H1 (cell line): Measurements from ENCODE around the gene UPB1. TPM values are rescaled to one million over a fixed set of nuclear protein-coding genes. Genes with fewer than 3 reads are reported as not detected.

Experiments used
- CTCF ChIA-PET: fragments of 300-600 bp; sonication (Branson Sonifier 250); formaldehyde crosslinking; loops from one replicate; lab custom pipeline; 2021; ENCODE audit not compliant: partially characterized antibody; lab: Charles Lee
- POLR2A ChIA-PET: fragments of 300-600 bp; sonication (Branson Sonifier 250); formaldehyde crosslinking; loops from one replicate; lab custom pipeline; 2021; ENCODE audit warnings: inconsistent platforms; ENCODE audit not compliant: partially characterized antibody; lab: Charles Lee
- DNase-seq, 2 experiments: peaks; one replicate each; pipeline versions ENCODE4 v3.0.0 to v3.0.0-alpha.2; 2010 to 2022; ENCODE audit warnings: low spot score in 2 of 2, low read depth in 1 of 2, mixed read lengths in 1 of 2
- FAIRE-seq: peaks from 2 replicates; lab custom pipeline; 2011; peaks lifted over from hg19 to GRCh38; lab: Jason Lieb, UNC
- H2AFZ ChIP-seq: 2 replicates; pipeline ENCODE4 v1.8.1; 2012; ENCODE audit warnings: low read length, inconsistent platforms
- H2AK5ac ChIP-seq: 2 replicates; pipeline ENCODE4 v1.6.1; 2013; ENCODE audit warnings: low read depth, low read length
- H2BK120ac ChIP-seq: replicated peaks from 2 replicates; pipeline ENCODE3; 2013; ENCODE audit warnings: low read depth, low read length, inconsistent platforms
- H2BK12ac ChIP-seq: 2 replicates; pipeline ENCODE4 v1.6.1; 2013; ENCODE audit warnings: low read depth, low read length
- H2BK15ac ChIP-seq: 2 replicates; pipeline ENCODE4 v1.6.1; 2013; ENCODE audit warnings: low read length
- H2BK20ac ChIP-seq: 2 replicates; pipeline ENCODE4 v1.6.1; 2013; ENCODE audit warnings: low read length
- H2BK5ac ChIP-seq: 2 replicates; pipeline ENCODE4 v1.6.1; 2013; ENCODE audit warnings: low read depth, low read length
- H3K14ac ChIP-seq: 2 replicates; pipeline ENCODE4 v1.6.1; 2013; ENCODE audit warnings: inconsistent platforms; ENCODE audit not compliant: insufficient read length
- H3K18ac ChIP-seq: 2 replicates; pipeline ENCODE4 v1.6.1; 2013; ENCODE audit warnings: low read length; ENCODE audit errors: extremely low read depth
- H3K23ac ChIP-seq: 2 replicates; pipeline ENCODE4 v1.6.1; 2013; ENCODE audit warnings: inconsistent platforms; ENCODE audit not compliant: insufficient read length
- H3K23me2 ChIP-seq: 2 replicates; pipeline ENCODE4 v1.6.1; 2013; ENCODE audit warnings: low read depth, low read length
- H3K27ac ChIP-seq: 2 replicates; pipeline ENCODE4 v1.6.1; 2011; ENCODE audit warnings: low read depth, low read length, inconsistent platforms
- H3K27me3 ChIP-seq, 4 experiments: replicated peaks in 1 of 4; 1 replicate in 1 of 4; 2 replicates in 3 of 4; pipeline versions ENCODE4 v1.6.1 to v1.8.1; 2011 to 2013; ENCODE audit warnings: low read length in 3 of 4, mild to moderate bottlenecking in 3 of 4, inconsistent platforms in 2 of 4, mixed read lengths in 2 of 4, moderate library complexity in 1 of 4; ENCODE audit not compliant: control insufficient read depth in 3 of 4, insufficient read depth in 3 of 4; ENCODE audit errors: extremely low read depth in 1 of 4
- H3K36me3 ChIP-seq, 4 experiments: 2 replicates each; pipeline versions ENCODE4 v1.6.1 to v1.8.1; 2011 to 2013; ENCODE audit warnings: mild to moderate bottlenecking in 4 of 4, low read length in 3 of 4, moderate library complexity in 2 of 4, control low read depth in 1 of 4, inconsistent platforms in 1 of 4; ENCODE audit not compliant: insufficient read depth in 4 of 4, control insufficient read depth in 2 of 4
- H3K4ac ChIP-seq: replicated peaks from 2 replicates; pipeline ENCODE3; 2013; ENCODE audit warnings: low read length, low read depth, mixed read lengths, inconsistent platforms; ENCODE audit not compliant: insufficient read length
- H3K4me1 ChIP-seq, 4 experiments: replicated peaks in 1 of 4; 1 replicate in 1 of 4; 2 replicates in 3 of 4; pipeline versions ENCODE4 v1.6.1 to v1.8.1; 2011 to 2013; ENCODE audit warnings: low read length in 3 of 4, inconsistent platforms in 2 of 4, mixed read lengths in 1 of 4; ENCODE audit not compliant: insufficient read depth in 4 of 4, control insufficient read depth in 3 of 4
- H3K4me2 ChIP-seq, 2 experiments: 2 replicates each; pipeline versions ENCODE4 v1.6.1 to v1.8.1; 2011 to 2013; ENCODE audit warnings: low read depth in 2 of 2, low read length in 2 of 2, control low read depth in 1 of 2, inconsistent platforms in 1 of 2, mild to moderate bottlenecking in 1 of 2; ENCODE audit not compliant: insufficient read depth in 1 of 2
- H3K4me3 ChIP-seq, 4 experiments: fragments of 200-600, 300-600 bp in 1 of 4; sonication (generic), shearing (Covaris generic), sonication (Bioruptor Twin) in 1 of 4; 2 replicates each; pipeline versions ENCODE4 v1.5.1 to v1.8.1; 2011 to 2016; ENCODE audit warnings: low read length in 4 of 4, low read depth in 3 of 4, control low read depth in 2 of 4, inconsistent platforms in 2 of 4, mild to moderate bottlenecking in 2 of 4, mixed read lengths in 1 of 4, moderate library complexity in 1 of 4; ENCODE audit not compliant: insufficient read depth in 2 of 4; ENCODE audit errors: extremely low read depth in 1 of 4
- H3K56ac ChIP-seq: replicated peaks from 2 replicates; pipeline ENCODE3; 2013; ENCODE audit warnings: low read depth, mild to moderate bottlenecking, mixed read lengths, low read length, inconsistent platforms; ENCODE audit not compliant: insufficient read length
- H3K79me1 ChIP-seq: 2 replicates; pipeline ENCODE4 v1.6.1; 2013; ENCODE audit warnings: low read depth, low read length, control low read depth
- H3K79me2 ChIP-seq, 2 experiments: 2 replicates each; pipeline versions ENCODE4 v1.6.1 to v1.8.1; 2012 to 2013; ENCODE audit warnings: low read length in 2 of 2, mild to moderate bottlenecking in 2 of 2, inconsistent platforms in 1 of 2; ENCODE audit not compliant: insufficient read depth in 2 of 2, control insufficient read depth in 1 of 2
- H3K9ac ChIP-seq, 4 experiments: replicated peaks in 1 of 4; 1 replicate in 1 of 4; 2 replicates in 3 of 4; pipeline versions ENCODE4 v1.6.1 to v1.8.1; 2011 to 2013; ENCODE audit warnings: low read depth in 3 of 4, low read length in 3 of 4, control low read depth in 2 of 4, mild to moderate bottlenecking in 2 of 4, moderate library complexity in 2 of 4, inconsistent platforms in 1 of 4; ENCODE audit errors: extremely low read depth in 1 of 4
- H3K9me3 ChIP-seq, 2 experiments: 2 replicates each; pipeline versions ENCODE4 v1.6.1 to v1.8.1; 2012 to 2013; ENCODE audit warnings: mild to moderate bottlenecking in 2 of 2, moderate library complexity in 2 of 2, control low read depth in 1 of 2, inconsistent platforms in 1 of 2, low read depth in 1 of 2, low read length in 1 of 2, mixed read lengths in 1 of 2; ENCODE audit not compliant: insufficient read depth in 2 of 2
- H4K20me1 ChIP-seq, 2 experiments: replicated peaks in 1 of 2; 2 replicates each; pipeline versions ENCODE3 to v1.8.1; 2011 to 2013; ENCODE audit warnings: inconsistent platforms in 2 of 2, low read length in 2 of 2, mild to moderate bottlenecking in 1 of 2; ENCODE audit not compliant: insufficient read depth in 2 of 2, control insufficient read depth in 1 of 2
- H4K5ac ChIP-seq: 2 replicates; pipeline ENCODE4 v1.6.1; 2013; ENCODE audit warnings: low read length, low read depth, mixed read lengths, inconsistent platforms; ENCODE audit not compliant: insufficient read length
- H4K8ac ChIP-seq: 2 replicates; pipeline ENCODE4 v1.8.0; 2013; ENCODE audit warnings: mild to moderate bottlenecking, moderate library complexity, low read length, inconsistent platforms; ENCODE audit not compliant: insufficient read depth; ENCODE audit errors: extremely low read depth
- H4K91ac ChIP-seq: replicated peaks from 2 replicates; pipeline ENCODE3; 2013; ENCODE audit warnings: low read length, mixed read lengths, inconsistent platforms; ENCODE audit not compliant: insufficient read length
- BCL11A ChIP-seq, 2 experiments: IDR thresholded peaks; one replicate each; pipeline ENCODE4 v1.6.1; 2011; ENCODE audit warnings: low read depth in 2 of 2, low read length in 2 of 2, mild to moderate bottlenecking in 2 of 2
- JUND ChIP-seq: IDR thresholded peaks from 2 replicates; pipeline ENCODE4 v1.6.1; 2011; ENCODE audit warnings: mild to moderate bottlenecking, improper control_type of control experiment, low read length
- NRF1 ChIP-seq: IDR thresholded peaks from 2 replicates; pipeline ENCODE4 v1.6.1; 2011; ENCODE audit warnings: mild to moderate bottlenecking, low read depth, low read length, improper control_type of control experiment
- RBBP5 ChIP-seq: IDR thresholded peaks from 2 replicates; pipeline ENCODE4 v1.7.1; 2012; ENCODE audit warnings: low read depth, mild to moderate bottlenecking, inconsistent platforms, low read length, moderate library complexity, borderline replicate concordance
- RFX5 ChIP-seq: IDR thresholded peaks from 2 replicates; pipeline ENCODE4 v1.6.1; 2011; ENCODE audit warnings: low read depth, low read length, improper control_type of control experiment, borderline replicate concordance
- SIN3A ChIP-seq, 2 experiments: IDR thresholded peaks in 1 of 2; conservative IDR thresholded peaks in 1 of 2; 2 replicates each; pipeline ENCODE4 v1.6.1; 2011 to 2012; ENCODE audit warnings: low read length in 2 of 2, improper control_type of control experiment in 1 of 2, low read depth in 1 of 2, mild to moderate bottlenecking in 1 of 2
- SIRT6 ChIP-seq: IDR thresholded peaks from one replicate; pipeline ENCODE4 v1.7.1; 2012; ENCODE audit warnings: low read length, inconsistent platforms
- SP4 ChIP-seq: IDR thresholded peaks from 2 replicates; pipeline ENCODE4 v1.6.1; 2012; ENCODE audit warnings: low read length, inconsistent platforms
- TBP ChIP-seq: IDR thresholded peaks from 2 replicates; pipeline ENCODE4 v1.6.1; 2011; ENCODE audit warnings: low read depth, low read length, improper control_type of control experiment
- TEAD4 ChIP-seq: IDR thresholded peaks from 2 replicates; pipeline ENCODE4 v1.6.1; 2012; ENCODE audit warnings: low read depth, low read length, inconsistent platforms, mixed read lengths
- YY1 ChIP-seq: IDR thresholded peaks from 2 replicates; pipeline ENCODE4 v1.6.1; 2011; ENCODE audit warnings: low read depth, mild to moderate bottlenecking, low read length
- WGBS, 2 experiments: shearing (Covaris generic) in 1 of 2; methylation state at CpG; one replicate each; pipeline versions ENCODE4 v1.1.6 to v1.1.7; 2013 to 2015; ENCODE audit warnings: low lambda C conversion rate in 2 of 2, mixed read lengths in 2 of 2, inconsistent platforms in 1 of 2, low coverage in 1 of 2, missing lambda C conversion rate in 1 of 2; ENCODE audit not compliant: insufficient replicate concordance in 2 of 2, insufficient coverage in 1 of 2, insufficient read length in 1 of 2; ENCODE audit errors: extremely low coverage in 1 of 2, missing lambda C conversion rate in 1 of 2; 5-methylcytosine and 5-hydroxymethylcytosine counted together
- polyA plus RNA-seq, 7 experiments: library from polyadenylated mRNA; depleted of rRNA in 3 of 7; stranded (reverse) in 5 of 7; unstranded in 2 of 7; fragments of >200 nt in 5 of 7; fragments of 200-250 nt in 2 of 7; gene quantifications; 1 replicate in 5 of 7; 2 replicates in 1 of 7; 4 replicates in 1 of 7; pipeline versions ENCODE4 v1.2.1 to v1.2.3, GENCODE V29; 2011 to 2013; ENCODE audit warnings: missing spikeins in 2 of 7, mixed read lengths in 2 of 7
- total RNA-seq: library from RNA; stranded (reverse); fragmentation: NEBNext Ultra II Directional; extraction: Animal tissue kit (Norgen Biotek cat#: 25700); gene quantifications from 2 replicates; pipeline ENCODE4 v1.2.1, GENCODE V29; 2021

UPB1 gene
- total and polyA plus RNA-seq, 2 of the 8 experiments (the other 6 are each of a cell fraction or from before 2014, with no cell fraction given), result 0.09 TPM; not detected in 1

DNA sequence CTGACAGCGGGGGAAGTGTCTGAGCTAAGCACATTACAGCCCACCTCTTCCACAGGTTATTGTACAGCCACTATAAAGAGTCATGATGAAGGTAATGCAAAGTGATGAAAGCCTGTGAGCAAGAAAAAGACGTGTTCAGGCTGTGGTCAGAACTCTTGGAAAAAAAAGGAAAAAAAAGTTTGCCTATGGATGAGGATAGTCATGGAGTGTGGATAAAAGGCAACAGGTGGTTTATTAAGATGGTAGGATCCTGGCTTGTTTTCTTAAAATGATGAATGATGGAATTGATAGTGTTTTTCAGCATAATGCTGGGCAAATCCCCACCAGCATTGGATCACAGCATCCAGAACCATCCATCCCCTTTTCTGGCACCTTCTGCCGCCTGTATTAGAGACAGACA is 23.1 kb downstream of the UPB1 start:
- no peaks in the 10 kb centered on the region for H3K79me1 ChIP-seq
- no peak overlapping the region for H3K18ac ChIP-seq
- H2AFZ ChIP-seq, result no peak overlapping the region
- H4K20me1 ChIP-seq, result no peaks in the 10 kb centered on the region
- CTCF ChIA-PET, result interaction anchor here (0.8 to 7.4 kb wide), 6 partner anchors 10 to 96 kb away, joined by 3 to 48 read pairs (median 4); partner anchors contain the start of gene UPB1
- no peak overlapping the region for H4K8ac ChIP-seq
- no peak overlapping the region for H2BK15ac ChIP-seq
- H4K91ac ChIP-seq, result no peak overlapping the region
- no peak overlapping the region for H2AK5ac ChIP-seq
- no peaks in the 10 kb centered on the region for H3K79me2 ChIP-seq
- no peak overlapping the region for H2BK20ac ChIP-seq
- POLR2A ChIA-PET, result interaction anchor here (0.9 to 1.0 kb wide), 2 partner anchors 36 to 95 kb away, joined by 3 read pairs; no protein-coding TSS in a partner anchor
- no peak overlapping the region for H3K27ac ChIP-seq
- no peak overlapping the region for H3K14ac ChIP-seq
- no peak overlapping the region for H3K4me3 ChIP-seq
- no peaks in the 10 kb centered on the region for H3K27me3 ChIP-seq
- 88% methylated on average over 3 of the region's 3 CpGs; no CpG with 5 or more reads in 1 of the 2 experiments for WGBS, 2 experiments
- H3K56ac ChIP-seq, result no peak overlapping the region
- no peaks in the 10 kb centered on the region for H3K9me3 ChIP-seq
- no peak overlapping the region for H2BK5ac ChIP-seq
- H2BK120ac ChIP-seq, result no peak overlapping the region
- no peak overlapping the region for H3K4me2 ChIP-seq
- no peak overlapping the region for H3K9ac ChIP-seq
- peaks cover 0 to 6% (median 2%) of the 10 kb centered on the region in 4 experiments; a peak in 5 of 7 replicates for H3K4me1 ChIP-seq
- DNase-seq, result no peak
- H3K23me2 ChIP-seq, result no peaks in the 10 kb centered on the region; the same call in 1 of the 2 replicates
- no peak for FAIRE-seq
- H3K36me3 ChIP-seq, result no peaks in the 10 kb centered on the region
- no peak overlapping the region for H3K23ac ChIP-seq
- H3K4ac ChIP-seq, result no peak overlapping the region
- H4K5ac ChIP-seq, result no peak overlapping the region
- H2BK12ac ChIP-seq, result no peak overlapping the region
- TF ChIP-seq NRF1 (no peak), BCL11A (IDR thresholded peaks at IDR 0.05; ENCODE audit: low read depth in 2 of 2, low read length in 2 of 2) (no peak), RFX5 (no peak), TEAD4 (no peak), YY1 (no peak), SP4 (no peak), RBBP5 (no peak), JUND (no peak), SIN3A (conservative IDR thresholded peaks at IDR 0.05 in 1 of 2, IDR thresholded peaks at IDR 0.05 in 1 of 2; ENCODE audit: low read depth in 1 of 2, low read length in 2 of 2) (no peak), TBP (no peak), SIRT6 (no peak)
